ENCODE measurements around the gene GYG1.

GYG1 gene

DNA sequence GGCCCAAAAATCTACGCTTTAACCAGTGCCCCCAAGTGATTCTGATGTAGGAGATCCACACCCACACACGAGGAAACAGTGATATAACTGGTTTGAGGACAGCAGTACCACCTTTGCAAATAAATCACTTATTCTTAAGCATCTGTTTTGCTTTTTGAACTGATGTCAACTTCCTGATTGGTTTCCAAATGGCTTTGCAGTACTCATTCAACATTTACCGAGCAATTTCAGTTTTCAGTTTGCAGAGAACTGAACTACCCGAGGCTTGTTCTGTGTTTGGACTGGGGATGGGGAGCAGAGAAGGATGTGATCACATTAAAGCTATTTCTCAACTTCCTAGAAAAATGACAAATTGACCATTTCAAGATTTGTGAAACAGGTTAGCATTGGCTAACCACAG, 1.1 kb upstream of the GYG1 start:
- POLR2A ChIA-PET: interaction anchor here (1.2 kb wide), 1 partner anchor 34 kb away, joined by 4 read pairs; no protein-coding TSS in a partner anchor
- TF ChIP-seq, protein P1, sequence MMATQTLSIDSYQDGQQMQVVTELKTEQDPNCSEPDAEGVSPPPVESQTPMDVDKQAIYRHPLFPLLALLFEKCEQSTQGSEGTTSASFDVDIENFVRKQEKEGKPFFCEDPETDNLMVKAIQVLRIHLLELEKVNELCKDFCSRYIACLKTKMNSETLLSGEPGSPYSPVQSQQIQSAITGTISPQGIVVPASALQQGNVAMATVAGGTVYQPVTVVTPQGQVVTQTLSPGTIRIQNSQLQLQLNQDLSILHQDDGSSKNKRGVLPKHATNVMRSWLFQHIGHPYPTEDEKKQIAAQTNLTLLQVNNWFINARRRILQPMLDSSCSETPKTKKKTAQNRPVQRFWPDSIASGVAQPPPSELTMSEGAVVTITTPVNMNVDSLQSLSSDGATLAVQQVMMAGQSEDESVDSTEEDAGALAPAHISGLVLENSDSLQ (IDR thresholded peaks at IDR 0.05): no peak
- TF ChIP-seq LEF1 (IDR thresholded peaks at IDR 0.05; ENCODE audit: borderline replicate concordance) (no peak), CTBP1 (IDR thresholded peaks at IDR 0.05; ENCODE audit: borderline replicate concordance) (no peak)
- no peak for DNase-seq (ENCODE audit: extremely low spot score)
- CTCF ChIA-PET: interaction anchor here (0.6 kb wide), 1 partner anchor 36 kb away, joined by 3 read pairs; no protein-coding TSS in a partner anchor

DNA sequence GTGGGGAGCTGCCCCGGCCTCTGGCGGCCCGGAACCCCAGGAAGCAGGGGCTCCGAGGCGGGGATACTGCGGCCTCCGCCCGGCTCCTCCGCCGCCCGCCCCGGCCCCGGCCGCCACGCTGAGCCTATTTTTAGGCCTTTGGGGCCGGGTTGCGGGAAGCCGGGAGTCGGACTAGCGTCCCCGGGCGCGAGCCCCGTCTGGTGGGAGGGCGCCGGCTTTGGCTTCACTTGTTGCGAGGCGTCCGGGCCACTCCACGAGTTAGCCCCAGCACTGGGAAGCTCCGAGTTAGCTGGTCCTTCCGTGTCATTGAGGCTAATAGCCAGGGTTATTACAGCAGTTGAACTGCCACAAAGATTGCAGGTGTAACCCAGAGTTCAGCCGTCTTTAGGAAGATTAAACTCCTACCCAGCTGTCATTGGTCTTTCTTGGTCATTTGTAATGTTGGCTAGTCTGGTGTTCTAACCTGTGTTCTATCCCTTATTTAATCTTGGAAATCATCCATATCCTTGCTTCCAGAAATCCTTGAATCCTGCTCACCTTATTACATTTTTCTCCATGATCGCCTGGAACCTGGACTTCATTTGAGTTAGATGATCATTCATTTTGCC, 791 bp downstream of the GYG1 start:
- DNase-seq (ENCODE audit: extremely low spot score): peak; percentile 50
- TF ChIP-seq NFRKB (IDR thresholded peaks at IDR 0.05) (no peak), SP1 (IDR thresholded peaks at IDR 0.05) (no peak), ARNT (IDR thresholded peaks at IDR 0.05) (no peak), FOXM1 (IDR thresholded peaks at IDR 0.05; ENCODE audit: borderline replicate concordance) (no peak), ELF4 (IDR thresholded peaks at IDR 0.05) (no peak; the same call in 1 of the 2 replicates), HDGF (IDR thresholded peaks at IDR 0.05; ENCODE audit: borderline replicate concordance) (no peak), LEF1 (IDR thresholded peaks at IDR 0.05; ENCODE audit: borderline replicate concordance) (no peak), SUZ12 (IDR thresholded peaks at IDR 0.05) (no peak), FOXA1 (IDR thresholded peaks at IDR 0.05) (no peak), ZNF384 (IDR thresholded peaks at IDR 0.05) (no peak), CTBP1 (IDR thresholded peaks at IDR 0.05; ENCODE audit: borderline replicate concordance) (no peak), L3MBTL2 (conservative IDR thresholded peaks at IDR 0.05) (no peak), TARDBP (IDR thresholded peaks at IDR 0.05) (no peak), BHLHE40 (IDR thresholded peaks at IDR 0.05; ENCODE audit: borderline replicate concordance) (no peak)
- TF ChIP-seq, protein P1 (IDR thresholded peaks at IDR 0.05): no peak
- POLR2A ChIA-PET: interaction anchor here (1.0 to 1.1 kb wide), 2 partner anchors 18 to 26 kb away, joined by 3 to 4 read pairs; no protein-coding TSS in a partner anchor
- CTCF ChIA-PET: no interaction called here

DNA sequence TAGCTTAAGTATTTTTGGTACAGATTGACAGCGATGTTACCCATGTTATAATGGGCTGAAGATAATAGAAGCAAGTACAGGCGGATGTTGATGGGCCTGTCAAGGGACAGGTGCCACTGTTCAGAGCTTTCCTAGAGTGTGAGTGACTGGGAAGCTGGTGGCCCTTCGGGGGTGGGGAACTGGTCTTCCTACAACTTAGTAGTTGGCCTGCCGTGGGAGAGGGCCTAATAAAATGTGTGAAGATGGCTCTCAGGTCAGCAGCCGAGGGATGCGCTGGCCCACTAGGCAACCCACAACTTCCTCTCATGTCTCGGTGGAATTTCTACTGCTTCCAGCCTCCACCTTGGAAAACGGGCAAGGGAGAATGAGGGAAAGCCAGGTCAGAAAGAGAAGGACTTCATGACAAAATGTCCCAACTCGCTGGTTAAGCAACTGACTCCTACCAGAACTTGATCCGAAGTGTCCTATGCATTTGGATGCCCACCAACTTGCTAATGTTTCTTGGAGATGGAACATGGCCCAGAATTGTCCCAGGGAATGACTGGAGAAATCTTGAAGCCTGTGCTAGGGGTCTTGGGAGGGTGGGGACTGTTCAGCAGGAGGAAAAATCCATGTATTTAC, 1.4 kb downstream of the GYG1 start:
- POLR2A ChIA-PET: interaction anchor here (1.0 to 1.1 kb wide), 2 partner anchors 19 to 27 kb away, joined by 3 to 4 read pairs; no protein-coding TSS in a partner anchor
- DNase-seq (ENCODE audit: extremely low spot score): no peak
- CTCF ChIA-PET: no interaction called here
- no peak for TF ChIP-seq ELF4 (IDR thresholded peaks at IDR 0.05)
- no peak for TF ChIP-seq BHLHE40 (IDR thresholded peaks at IDR 0.05; ENCODE audit: borderline replicate concordance)
- no peak for TF ChIP-seq LEF1 (IDR thresholded peaks at IDR 0.05; ENCODE audit: borderline replicate concordance)
- TF ChIP-seq, protein P1 (IDR thresholded peaks at IDR 0.05): no peak
- no peak for TF ChIP-seq SUZ12 (IDR thresholded peaks at IDR 0.05)
- TF ChIP-seq CTBP1 (IDR thresholded peaks at IDR 0.05; ENCODE audit: borderline replicate concordance): no peak
- no peak for TF ChIP-seq FOXK2 (IDR thresholded peaks at IDR 0.05)
- TF ChIP-seq HDGF (IDR thresholded peaks at IDR 0.05; ENCODE audit: borderline replicate concordance): no peak
- TF ChIP-seq ARNT (IDR thresholded peaks at IDR 0.05): no peak
- TF ChIP-seq ZNF384 (IDR thresholded peaks at IDR 0.05): no peak
- TF ChIP-seq TARDBP (IDR thresholded peaks at IDR 0.05): no peak
- no peak for TF ChIP-seq L3MBTL2 (conservative IDR thresholded peaks at IDR 0.05)
- no peak for TF ChIP-seq SP1 (IDR thresholded peaks at IDR 0.05)
- no peak for TF ChIP-seq FOXA1 (IDR thresholded peaks at IDR 0.05)
- no peak for TF ChIP-seq NFRKB (IDR thresholded peaks at IDR 0.05)
- TF ChIP-seq FOXM1 (IDR thresholded peaks at IDR 0.05; ENCODE audit: borderline replicate concordance): no peak

DNA sequence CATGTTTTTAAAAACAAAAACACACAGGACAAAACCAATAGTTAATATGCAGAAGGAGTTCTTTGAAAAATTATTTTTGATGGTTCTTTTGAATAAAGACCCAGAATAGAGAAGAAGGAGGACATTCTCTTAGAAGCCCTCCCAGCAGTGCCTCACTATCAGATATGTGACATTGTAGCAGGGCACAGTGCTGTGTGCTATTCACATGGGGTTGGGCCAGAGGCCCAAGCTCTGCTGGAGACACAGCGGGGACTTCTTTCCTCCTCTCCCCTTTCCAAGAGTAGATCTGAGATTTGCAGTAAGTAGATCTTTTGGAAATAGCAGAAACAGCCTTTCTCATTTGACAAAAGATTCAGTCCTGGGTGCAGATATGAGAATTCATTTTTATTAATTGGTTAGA, 6.3 kb downstream of the GYG1 start:
- ChIA-PET POLR2A (no interaction called here), CTCF (no interaction called here)
- TF ChIP-seq ELF4 (IDR thresholded peaks at IDR 0.05): no peak
- TF ChIP-seq FOXM1 (IDR thresholded peaks at IDR 0.05; ENCODE audit: borderline replicate concordance): no peak
- TF ChIP-seq FOXA1 (IDR thresholded peaks at IDR 0.05): no peak
- no peak for TF ChIP-seq ARNT (IDR thresholded peaks at IDR 0.05)
- no peak for TF ChIP-seq NFRKB (IDR thresholded peaks at IDR 0.05)
- TF ChIP-seq SUZ12 (IDR thresholded peaks at IDR 0.05): no peak
- TF ChIP-seq L3MBTL2 (conservative IDR thresholded peaks at IDR 0.05): no peak
- TF ChIP-seq FOXK2 (IDR thresholded peaks at IDR 0.05): no peak
- no peak for TF ChIP-seq LEF1 (IDR thresholded peaks at IDR 0.05; ENCODE audit: borderline replicate concordance)
- no peak for TF ChIP-seq HDGF (IDR thresholded peaks at IDR 0.05; ENCODE audit: borderline replicate concordance)
- no peak for TF ChIP-seq ZNF384 (IDR thresholded peaks at IDR 0.05)
- no peak for TF ChIP-seq SP1 (IDR thresholded peaks at IDR 0.05)
- DNase-seq (ENCODE audit: extremely low spot score): no peak

- ChIA-PET CTCF (no interaction called here), POLR2A (no interaction called here)
- TF ChIP-seq, protein P1 (IDR thresholded peaks at IDR 0.05): no peak
- TF ChIP-seq ELF4 (IDR thresholded peaks at IDR 0.05) (no peak), CTBP1 (IDR thresholded peaks at IDR 0.05; ENCODE audit: borderline replicate concordance) (no peak), HDGF (IDR thresholded peaks at IDR 0.05; ENCODE audit: borderline replicate concordance) (no peak), FOXK2 (IDR thresholded peaks at IDR 0.05) (no peak), ZNF384 (IDR thresholded peaks at IDR 0.05) (no peak), SUZ12 (IDR thresholded peaks at IDR 0.05) (no peak), ARNT (IDR thresholded peaks at IDR 0.05) (no peak), BHLHE40 (IDR thresholded peaks at IDR 0.05; ENCODE audit: borderline replicate concordance) (no peak), FOXM1 (IDR thresholded peaks at IDR 0.05; ENCODE audit: borderline replicate concordance) (no peak), L3MBTL2 (conservative IDR thresholded peaks at IDR 0.05) (no peak), TARDBP (IDR thresholded peaks at IDR 0.05) (no peak), SP1 (IDR thresholded peaks at IDR 0.05) (no peak), FOXA1 (IDR thresholded peaks at IDR 0.05) (no peak), LEF1 (IDR thresholded peaks at IDR 0.05; ENCODE audit: borderline replicate concordance) (no peak)
- no peak for DNase-seq (ENCODE audit: extremely low spot score)
These were observed 7.0 kb downstream of the GYG1 start for GRCh38 chr3:148998297-148998696.
